Colonic mucosa (tissue), 4 donors: ENCODE results near the gene ATXN7L2. TPM values are rescaled to one million over a fixed set of nuclear protein-coding genes. Genes with fewer than 3 reads are reported as not detected.

ENCODE experiments used
- DNase-seq: peaks from one replicate; pipeline ENCODE4 v3.0.0-alpha.2; 2020
- H3K27ac ChIP-seq: fragments of 200-600 bp; one replicate; pipeline ENCODE4 v1.8.0; 2021
- H3K27me3 ChIP-seq: fragments of 200-600 bp; one replicate; pipeline ENCODE4 v1.8.0; 2021
- H3K36me3 ChIP-seq: fragments of 200-600 bp; one replicate; pipeline ENCODE4 v1.8.0; 2021
- H3K4me1 ChIP-seq: fragments of 200-600 bp; one replicate; pipeline ENCODE4 v1.8.0; 2021; ENCODE audit warnings: mild to moderate bottlenecking
- H3K4me3 ChIP-seq: fragments of 200-600 bp; one replicate; pipeline ENCODE4 v1.8.0; 2021
- H3K9ac ChIP-seq, 2 donors: one replicate each; pipeline ENCODE4 v1.7.0; 2013; ENCODE audit warnings: control low read depth in 2 of 2, low read depth in 2 of 2, low read length in 2 of 2
- H3K9me3 ChIP-seq: fragments of 200-600 bp; one replicate; pipeline ENCODE4 v1.8.0; 2021
- CTCF ChIP-seq: fragments of 200-600 bp; IDR thresholded peaks from one replicate; pipeline ENCODE4 v1.8.0; 2022; ENCODE audit warnings: antibody characterized with exemption, mild to moderate bottlenecking
- intact Hi-C: fragments of 100-400 bp; cut with DNase I; formaldehyde crosslinking; loops from one replicate; pipeline ENCODE4 v1.14.1; 2022
- total RNA-seq, 2 donors: library from RNA; stranded (reverse); fragmentation: NEBNext Ultra II Directional in 1 of 2; extraction: Animal tissue kit (Norgen Biotek cat#: 25700) in 1 of 2; gene quantifications; one replicate each; pipeline ENCODE4 v1.2.1, GENCODE V29; 2021
- donor health status: healthy.
- donor health status: DM: no; HTN: no; CAD: no.
- donor health status: DM: no; HTN: no; CAD: no.

Gene ATXN7L2
- total RNA-seq, result 1 to 10 TPM; 2.3 to 4.0 TPM

GRCh38 chr1:109483672-109484518 is at the start of gene ATXN7L2:
Gene ATXN7L2, plus strand, starts transcription at chr1:109483905. Its CDS starts 49 bp downstream, at chr1:109483954.
- peaks cover 11% of the 10 kb centered on the region for H3K4me1 ChIP-seq
- H3K9me3 ChIP-seq, result no peaks in the 10 kb centered on the region
- intact Hi-C loops, result no loop called here
- TF ChIP-seq CTCF, result no peak
- no peaks in the 10 kb centered on the region for H3K27me3 ChIP-seq
- DNase-seq, result peak; percentile 90
- peak within 1 kb of the TSS; percentile 66 for H3K4me3 ChIP-seq
- H3K27ac ChIP-seq, result peak within 1 kb of the TSS; percentile 80
- H3K9ac ChIP-seq, result peak within 1 kb of the TSS; percentile 61 to 63
- H3K36me3 ChIP-seq, result no peaks in the 10 kb centered on the region

- no peaks in the 10 kb centered on the region for H3K9me3 ChIP-seq
- no peak for DNase-seq
- no peak for TF ChIP-seq CTCF
- H3K36me3 ChIP-seq, result no peaks in the 10 kb centered on the region
- no peak overlapping the region for H3K9ac ChIP-seq
- no peaks in the 10 kb centered on the region for H3K27me3 ChIP-seq
- intact Hi-C loops, result loop anchor here (5.0 kb wide), 1 partner anchor 43 kb away; no protein-coding TSS in a partner anchor
- H3K4me1 ChIP-seq, result no peaks in the 10 kb centered on the region
- H3K4me3 ChIP-seq, result no peak overlapping the region
- no peak overlapping the region for H3K27ac ChIP-seq
Measured at GRCh38 chr1:109434484-109434883, 49.2 kb upstream of the ATXN7L2 start.

- Histone ChIP-seq H3K4me3 (no peak overlapping the region), H3K9ac (no peak overlapping the region), H3K27ac (no peak overlapping the region), H3K36me3 (no peaks in the 10 kb centered on the region), H3K4me1 (no peaks in the 10 kb centered on the region), H3K9me3 (no peaks in the 10 kb centered on the region), H3K27me3 (no peaks in the 10 kb centered on the region)
- DNase-seq, result no peak
- TF ChIP-seq CTCF, result no peak
- intact Hi-C loops, result no loop called here
Measured at GRCh38 chr1:109438798-109439297, 44.9 kb upstream of the ATXN7L2 start.

GRCh38 chr1:109441069-109441468 is 42.6 kb upstream of the ATXN7L2 start:
- intact Hi-C loops, result no loop called here
- H3K4me1 ChIP-seq, result no peaks in the 10 kb centered on the region
- no peak overlapping the region for H3K27ac ChIP-seq
- TF ChIP-seq CTCF, result no peak
- H3K9me3 ChIP-seq, result no peaks in the 10 kb centered on the region
- DNase-seq, result no peak
- H3K27me3 ChIP-seq, result no peaks in the 10 kb centered on the region
- no peaks in the 10 kb centered on the region for H3K36me3 ChIP-seq
- H3K9ac ChIP-seq, result no peak overlapping the region
- H3K4me3 ChIP-seq, result no peak overlapping the region

GRCh38 chr1:109443476-109443875 is 40.2 kb upstream of the ATXN7L2 start:
- Histone ChIP-seq H3K4me1 (no peaks in the 10 kb centered on the region), H3K4me3 (no peak overlapping the region), H3K9ac (no peak overlapping the region), H3K27ac (no peak overlapping the region), H3K36me3 (no peaks in the 10 kb centered on the region), H3K27me3 (no peaks in the 10 kb centered on the region), H3K9me3 (no peaks in the 10 kb centered on the region)
- no peak for DNase-seq
- intact Hi-C loops, result no loop called here
- no peak for TF ChIP-seq CTCF
